K562 (cell line): Measurements from ENCODE around the gene CFAP58. TPM values are rescaled to one million over a fixed set of nuclear protein-coding genes. Genes with fewer than 3 reads are reported as not detected.

ENCODE experiments used
- ASH1L ChIP-seq: fragments of 450-650 bp; IDR thresholded peaks from 2 replicates; pipeline ENCODE4 v1.6.1; 2018; ENCODE audit warnings: borderline replicate concordance, mild to moderate bottlenecking, low read depth; ENCODE audit not compliant: partially characterized antibody
- ETV5 ChIP-seq: sonication (generic); formaldehyde crosslinking; IDR thresholded peaks from 2 replicates; pipeline ENCODE4 v1.4.0; 2020; ENCODE audit warnings: low read depth, mild to moderate bottlenecking, missing genetic modification reagents
- GABPB2 ChIP-seq: fragments of 250-450 bp; sonication (Bioruptor Pico); conservative IDR thresholded peaks from 2 replicates; pipeline ENCODE4 v1.5.1; 2021; ENCODE audit warnings: mild to moderate bottlenecking
- HOXB6 ChIP-seq: fragments of 250-450 bp; sonication (Bioruptor Pico); IDR thresholded peaks from 2 replicates; pipeline ENCODE4 v1.5.1; 2022; ENCODE audit warnings: mild to moderate bottlenecking, borderline replicate concordance
- MAZ ChIP-seq, 2 experiments: fragments of 450-650 bp in 1 of 2; sonication (generic) in 1 of 2; formaldehyde crosslinking; IDR thresholded peaks in 1 of 2; conservative IDR thresholded peaks in 1 of 2; 2 replicates each; pipeline versions ENCODE4 v1.4.0 to v1.5.0; 2020; ENCODE audit warnings: mild to moderate bottlenecking in 1 of 2, missing genetic modification reagents in 1 of 2
- MXI1 ChIP-seq: IDR thresholded peaks from 2 replicates; pipeline ENCODE4 v1.6.1; 2011; ENCODE audit warnings: low read depth, mild to moderate bottlenecking, improper control_type of control experiment, low read length
- NR4A1 ChIP-seq, 2 experiments: fragments of 250-450 bp in 1 of 2; fragments of 450-650 bp in 1 of 2; sonication (Bioruptor Pico) in 1 of 2; IDR thresholded peaks; 2 replicates each; pipeline versions ENCODE4 v1.4.0 to v1.6.1; 2016 to 2020; ENCODE audit warnings: mild to moderate bottlenecking in 2 of 2, missing compliant biosample characterization in 1 of 2, missing genetic modification characterization in 1 of 2, moderate library complexity in 1 of 2
- RCOR1 ChIP-seq, 2 experiments: IDR thresholded peaks; 2 replicates each; pipeline ENCODE4 v1.6.1; 2012; ENCODE audit warnings: low read depth in 2 of 2, low read length in 2 of 2, borderline replicate concordance in 1 of 2, improper control_type of control experiment in 1 of 2
- SAFB2 ChIP-seq: fragments of 200-400 bp; formaldehyde crosslinking; IDR thresholded peaks from 2 replicates; pipeline ENCODE4 v1.6.1; 2018; ENCODE audit warnings: borderline replicate concordance, low read length, low read depth, moderate library complexity; ENCODE audit not compliant: severe bottlenecking
- SIN3A ChIP-seq, 2 experiments: fragments of 150-350 bp in 1 of 2; IDR thresholded peaks; 2 replicates each; pipeline ENCODE4 v1.6.1; 2011 to 2016; ENCODE audit warnings: borderline replicate concordance in 2 of 2, low read depth in 2 of 2, low read length in 2 of 2, mild to moderate bottlenecking in 2 of 2, moderate library complexity in 2 of 2; ENCODE audit not compliant: control insufficient read depth in 1 of 2
- SMARCC2 ChIP-seq: fragments of 450-650 bp; IDR thresholded peaks from 2 replicates; pipeline ENCODE4 v1.6.1; 2017; ENCODE audit warnings: antibody characterized with exemption, moderate library complexity, mild to moderate bottlenecking, low read depth
- STAG1 ChIP-seq: sonication (generic); formaldehyde crosslinking; IDR thresholded peaks from 2 replicates; pipeline ENCODE4 v1.5.0; 2020; ENCODE audit warnings: missing genetic modification reagents, borderline replicate concordance
- ZC3H11A ChIP-seq: IDR thresholded peaks from 2 replicates; pipeline ENCODE4 v1.6.1; 2012; ENCODE audit warnings: low read depth, low read length, improper control_type of control experiment
- ZNF140 ChIP-seq: fragments of 250-450 bp; sonication (Bioruptor Pico); IDR thresholded peaks from 2 replicates; pipeline ENCODE4 v1.8.0; 2021; ENCODE audit warnings: moderate library complexity, mild to moderate bottlenecking, inconsistent platforms
- ZNF584 ChIP-seq: fragments of 200-800 bp; sonication (Bioruptor generic); IDR thresholded peaks from 2 replicates; pipeline ENCODE4 v1.6.1; 2016; ENCODE audit warnings: low read depth, mild to moderate bottlenecking, missing genetic modification characterization, missing compliant biosample characterization
- polyA plus RNA-seq, 8 experiments: library from polyadenylated mRNA; depleted of rRNA in 4 of 8; stranded (reverse) in 5 of 8; unstranded in 3 of 8; fragments of >200 nt; fragmentation: Nextera tagmentation in 2 of 8; fragmentation: Illumina TruSeq in 1 of 8; extraction: Ambion mirVana in 2 of 8; extraction: Trizol in 1 of 8; gene quantifications; 2 replicates each; pipeline versions ENCODE4 v1.2.1 to v1.2.3, GENCODE V29; 2011 to 2014; ENCODE audit warnings: inconsistent platforms in 1 of 8, missing spikeins in 1 of 8
- total RNA-seq, 7 experiments: library from RNA; depleted of rRNA in 6 of 7; stranded (reverse); fragments of >200 nt in 6 of 7; fragmentation: Illumina TruSeq in 2 of 7; extraction: Trizol in 2 of 7; gene quantifications; 2 replicates each; pipeline versions ENCODE4 v1.2.1 to v1.2.3, GENCODE V29; 2011 to 2021; ENCODE audit warnings: low replicate concordance in 1 of 7
- TF ChIP-seq, protein P1 (sequence below): sonication (generic); formaldehyde crosslinking; IDR thresholded peaks from 2 replicates; pipeline ENCODE4 v1.8.0; 2022; ENCODE audit warnings: missing genetic modification reagents, mild to moderate bottlenecking, borderline replicate concordance
- TF ChIP-seq, protein P2 (sequence below): sonication (generic); formaldehyde crosslinking; IDR thresholded peaks from 2 replicates; pipeline ENCODE4 v1.8.1; 2023; ENCODE audit warnings: mild to moderate bottlenecking, missing genetic modification reagents
- TF ChIP-seq, protein P3 (sequence below): fragments of 250-450 bp; sonication (Bioruptor Pico); IDR thresholded peaks from 2 replicates; pipeline ENCODE4 v1.9.0; 2021; ENCODE audit warnings: mild to moderate bottlenecking, inconsistent platforms
- TF ChIP-seq, protein P4 (sequence below): sonication (generic); formaldehyde crosslinking; IDR thresholded peaks from 2 replicates; pipeline ENCODE4 v1.8.0; 2022; ENCODE audit warnings: mild to moderate bottlenecking, low read depth, missing genetic modification reagents

CFAP58 gene
- total and polyA plus RNA-seq, 9 of the 15 experiments (the other 6 are each of a cell fraction or from before 2014, with no cell fraction given), result 0.08 to 2.0 (median 0.71) TPM

DNA sequence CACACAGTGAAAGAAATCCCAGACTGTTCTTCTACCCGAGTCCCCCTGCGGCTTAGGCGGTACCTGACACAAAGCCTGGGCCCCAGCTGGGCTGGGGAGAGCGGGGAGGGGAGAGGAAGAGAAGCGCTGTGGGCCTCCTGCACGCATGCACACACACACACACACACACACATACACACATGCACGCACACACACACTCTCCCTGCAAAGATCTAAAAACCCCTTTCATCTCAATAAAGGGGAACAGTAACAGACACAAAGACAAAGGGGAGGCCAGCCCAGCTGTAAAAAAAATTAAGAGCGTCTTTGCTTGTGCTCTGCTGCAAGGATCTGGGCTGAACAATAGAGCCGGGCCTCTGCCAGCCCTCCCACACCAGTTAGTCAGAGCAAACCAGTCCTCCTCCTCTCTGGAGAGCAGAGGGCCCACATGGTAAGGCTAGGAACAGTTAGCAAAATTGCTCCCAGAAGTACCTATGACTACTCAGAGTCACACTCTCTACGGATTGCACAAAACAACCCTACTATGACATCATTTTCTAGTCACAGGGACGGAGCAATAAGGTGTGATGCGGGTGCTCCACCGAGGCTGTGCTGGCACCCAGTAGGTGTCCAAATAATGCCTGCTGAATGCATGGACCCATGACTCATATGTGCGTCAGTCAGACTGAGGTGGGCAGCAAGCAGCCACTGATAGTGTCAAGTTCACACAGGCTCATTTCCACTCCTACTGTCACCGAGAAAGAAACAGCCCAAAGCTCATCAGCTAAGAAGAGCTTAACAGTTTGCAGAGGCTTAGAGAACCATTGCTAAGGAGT is 24.5 kb upstream of the CFAP58 start (continued):
- TF ChIP-seq, protein P1, sequence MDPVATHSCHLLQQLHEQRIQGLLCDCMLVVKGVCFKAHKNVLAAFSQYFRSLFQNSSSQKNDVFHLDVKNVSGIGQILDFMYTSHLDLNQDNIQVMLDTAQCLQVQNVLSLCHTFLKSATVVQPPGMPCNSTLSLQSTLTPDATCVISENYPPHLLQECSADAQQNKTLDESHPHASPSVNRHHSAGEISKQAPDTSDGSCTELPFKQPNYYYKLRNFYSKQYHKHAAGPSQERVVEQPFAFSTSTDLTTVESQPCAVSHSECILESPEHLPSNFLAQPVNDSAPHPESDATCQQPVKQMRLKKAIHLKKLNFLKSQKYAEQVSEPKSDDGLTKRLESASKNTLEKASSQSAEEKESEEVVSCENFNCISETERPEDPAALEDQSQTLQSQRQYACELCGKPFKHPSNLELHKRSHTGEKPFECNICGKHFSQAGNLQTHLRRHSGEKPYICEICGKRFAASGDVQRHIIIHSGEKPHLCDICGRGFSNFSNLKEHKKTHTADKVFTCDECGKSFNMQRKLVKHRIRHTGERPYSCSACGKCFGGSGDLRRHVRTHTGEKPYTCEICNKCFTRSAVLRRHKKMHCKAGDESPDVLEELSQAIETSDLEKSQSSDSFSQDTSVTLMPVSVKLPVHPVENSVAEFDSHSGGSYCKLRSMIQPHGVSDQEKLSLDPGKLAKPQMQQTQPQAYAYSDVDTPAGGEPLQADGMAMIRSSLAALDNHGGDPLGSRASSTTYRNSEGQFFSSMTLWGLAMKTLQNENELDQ, result no peak
- TF ChIP-seq, protein P2, sequence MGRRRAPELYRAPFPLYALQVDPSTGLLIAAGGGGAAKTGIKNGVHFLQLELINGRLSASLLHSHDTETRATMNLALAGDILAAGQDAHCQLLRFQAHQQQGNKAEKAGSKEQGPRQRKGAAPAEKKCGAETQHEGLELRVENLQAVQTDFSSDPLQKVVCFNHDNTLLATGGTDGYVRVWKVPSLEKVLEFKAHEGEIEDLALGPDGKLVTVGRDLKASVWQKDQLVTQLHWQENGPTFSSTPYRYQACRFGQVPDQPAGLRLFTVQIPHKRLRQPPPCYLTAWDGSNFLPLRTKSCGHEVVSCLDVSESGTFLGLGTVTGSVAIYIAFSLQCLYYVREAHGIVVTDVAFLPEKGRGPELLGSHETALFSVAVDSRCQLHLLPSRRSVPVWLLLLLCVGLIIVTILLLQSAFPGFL (CRISPR knock-in tag), result no peak
- TF ChIP-seq, protein P3, sequence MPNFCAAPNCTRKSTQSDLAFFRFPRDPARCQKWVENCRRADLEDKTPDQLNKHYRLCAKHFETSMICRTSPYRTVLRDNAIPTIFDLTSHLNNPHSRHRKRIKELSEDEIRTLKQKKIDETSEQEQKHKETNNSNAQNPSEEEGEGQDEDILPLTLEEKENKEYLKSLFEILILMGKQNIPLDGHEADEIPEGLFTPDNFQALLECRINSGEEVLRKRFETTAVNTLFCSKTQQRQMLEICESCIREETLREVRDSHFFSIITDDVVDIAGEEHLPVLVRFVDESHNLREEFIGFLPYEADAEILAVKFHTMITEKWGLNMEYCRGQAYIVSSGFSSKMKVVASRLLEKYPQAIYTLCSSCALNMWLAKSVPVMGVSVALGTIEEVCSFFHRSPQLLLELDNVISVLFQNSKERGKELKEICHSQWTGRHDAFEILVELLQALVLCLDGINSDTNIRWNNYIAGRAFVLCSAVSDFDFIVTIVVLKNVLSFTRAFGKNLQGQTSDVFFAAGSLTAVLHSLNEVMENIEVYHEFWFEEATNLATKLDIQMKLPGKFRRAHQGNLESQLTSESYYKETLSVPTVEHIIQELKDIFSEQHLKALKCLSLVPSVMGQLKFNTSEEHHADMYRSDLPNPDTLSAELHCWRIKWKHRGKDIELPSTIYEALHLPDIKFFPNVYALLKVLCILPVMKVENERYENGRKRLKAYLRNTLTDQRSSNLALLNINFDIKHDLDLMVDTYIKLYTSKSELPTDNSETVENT (CRISPR knock-in tag), result no peak
- TF ChIP-seq ZNF584 (CRISPR knock-in tag), result no peak
- no peak for TF ChIP-seq RCOR1 (IDR thresholded peaks at IDR 0.05; ENCODE audit: borderline replicate concordance in 1 of 2, low read depth in 2 of 2, low read length in 2 of 2)
- TF ChIP-seq GABPB2 (CRISPR knock-in tag), result no peak
- TF ChIP-seq, protein P4, sequence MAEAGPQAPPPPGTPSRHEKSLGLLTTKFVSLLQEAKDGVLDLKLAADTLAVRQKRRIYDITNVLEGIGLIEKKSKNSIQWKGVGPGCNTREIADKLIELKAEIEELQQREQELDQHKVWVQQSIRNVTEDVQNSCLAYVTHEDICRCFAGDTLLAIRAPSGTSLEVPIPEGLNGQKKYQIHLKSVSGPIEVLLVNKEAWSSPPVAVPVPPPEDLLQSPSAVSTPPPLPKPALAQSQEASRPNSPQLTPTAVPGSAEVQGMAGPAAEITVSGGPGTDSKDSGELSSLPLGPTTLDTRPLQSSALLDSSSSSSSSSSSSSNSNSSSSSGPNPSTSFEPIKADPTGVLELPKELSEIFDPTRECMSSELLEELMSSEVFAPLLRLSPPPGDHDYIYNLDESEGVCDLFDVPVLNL (CRISPR knock-in tag), result no peak
- no peak for TF ChIP-seq MXI1
- no peak for TF ChIP-seq STAG1
- TF ChIP-seq ZC3H11A, result no peak
- no peak for TF ChIP-seq SAFB2
- no peak for TF ChIP-seq ZNF140 (CRISPR knock-in tag)
- no peak for TF ChIP-seq ASH1L
- no peak for TF ChIP-seq SIN3A (IDR thresholded peaks at IDR 0.05; ENCODE audit: borderline replicate concordance in 2 of 2, control insufficient read depth in 1 of 2, low read depth in 2 of 2, low read length in 2 of 2)
- no peak for TF ChIP-seq SMARCC2
- TF ChIP-seq ETV5, result no peak
- TF ChIP-seq NR4A1 (CRISPR knock-in tag; IDR thresholded peaks at IDR 0.05), result no peak
- no peak for TF ChIP-seq NR4A1 (tag; IDR thresholded peaks at IDR 0.05)
- no peak for TF ChIP-seq HOXB6 (CRISPR knock-in tag)
- TF ChIP-seq MAZ (CRISPR knock-in tag; conservative IDR thresholded peaks at IDR 0.05 in 1 of 2, IDR thresholded peaks at IDR 0.05 in 1 of 2), result no peak
